Ramos (cell line): ENCODE measurements around the gene CRYAB.

Experiments
- in situ Hi-C: fragments of 300-500 bp; cut with MboI; formaldehyde crosslinking; loops from one replicate; pipeline ENCODE4 v1.14.3; 2022; ENCODE audit warnings: low sequenced_read_pairs; ENCODE audit not compliant: unreplicated experiment

The CRYAB gene, protein sequence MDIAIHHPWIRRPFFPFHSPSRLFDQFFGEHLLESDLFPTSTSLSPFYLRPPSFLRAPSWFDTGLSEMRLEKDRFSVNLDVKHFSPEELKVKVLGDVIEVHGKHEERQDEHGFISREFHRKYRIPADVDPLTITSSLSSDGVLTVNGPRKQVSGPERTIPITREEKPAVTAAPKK

DNA sequence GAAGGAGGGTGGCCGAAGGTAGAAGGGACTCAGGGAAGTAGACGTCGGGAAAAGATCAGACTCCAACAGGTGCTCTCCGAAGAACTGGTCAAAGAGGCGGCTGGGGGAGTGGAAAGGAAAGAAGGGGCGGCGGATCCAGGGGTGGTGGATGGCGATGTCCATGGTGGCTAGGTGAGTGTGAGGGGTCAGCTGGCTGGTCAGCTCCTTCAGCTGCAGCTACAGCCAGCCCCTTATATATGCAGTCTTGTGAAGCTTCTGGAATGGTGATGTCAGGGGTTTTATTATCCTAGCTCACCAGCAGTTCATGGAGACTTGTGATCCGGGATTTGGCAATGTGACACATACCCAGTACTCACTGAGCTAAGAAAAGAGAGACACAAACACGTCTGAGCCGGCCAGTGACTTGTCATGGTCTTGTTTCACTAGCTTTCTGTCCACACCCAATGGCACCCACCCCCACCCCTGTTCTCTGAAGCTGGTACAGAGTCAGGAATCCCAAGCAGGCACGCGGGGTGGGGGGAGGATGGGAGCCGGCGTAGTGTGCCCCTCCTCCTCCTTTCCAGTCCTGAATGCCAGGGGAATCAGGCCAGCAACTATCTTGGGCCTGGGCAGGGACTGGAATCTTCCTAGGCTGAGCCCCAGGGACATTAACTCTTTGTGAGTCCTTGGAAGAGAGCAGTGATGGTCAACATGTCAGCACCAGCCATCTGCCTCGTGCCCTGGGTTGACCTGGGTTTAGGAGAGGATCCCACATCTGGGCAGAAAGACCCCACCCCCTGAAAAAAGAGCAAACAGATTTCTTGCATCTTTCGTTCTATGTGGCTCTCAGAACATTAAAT lies at the start of gene CRYAB:
Gene CRYAB (minus strand): TSS at position 208 of the 839 bp plus-strand sequence. CDS start 46 bp downstream, at position 162.
- in situ Hi-C loops: no loop called here

DNA sequence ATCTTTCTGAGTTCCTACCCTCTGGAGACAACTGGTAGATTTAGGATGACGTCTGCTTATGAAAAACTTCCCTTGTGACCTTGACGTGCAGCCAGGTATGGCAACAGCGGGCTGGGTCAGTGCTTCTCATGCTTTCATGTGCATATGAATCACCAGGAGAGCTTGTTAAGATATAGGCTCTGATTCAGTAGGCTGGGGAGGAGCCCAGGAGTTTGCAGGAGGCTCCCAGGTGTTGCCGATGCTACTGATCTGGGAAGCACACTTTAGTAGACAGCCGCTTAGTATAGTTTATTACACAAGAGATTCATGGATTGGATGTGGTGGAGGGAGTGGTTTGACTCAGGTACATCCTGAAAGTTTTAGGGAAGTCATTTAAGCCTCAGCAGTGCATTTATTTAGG lies 49.3 kb upstream of the CRYAB start:
- in situ Hi-C loops: no loop called here

DNA sequence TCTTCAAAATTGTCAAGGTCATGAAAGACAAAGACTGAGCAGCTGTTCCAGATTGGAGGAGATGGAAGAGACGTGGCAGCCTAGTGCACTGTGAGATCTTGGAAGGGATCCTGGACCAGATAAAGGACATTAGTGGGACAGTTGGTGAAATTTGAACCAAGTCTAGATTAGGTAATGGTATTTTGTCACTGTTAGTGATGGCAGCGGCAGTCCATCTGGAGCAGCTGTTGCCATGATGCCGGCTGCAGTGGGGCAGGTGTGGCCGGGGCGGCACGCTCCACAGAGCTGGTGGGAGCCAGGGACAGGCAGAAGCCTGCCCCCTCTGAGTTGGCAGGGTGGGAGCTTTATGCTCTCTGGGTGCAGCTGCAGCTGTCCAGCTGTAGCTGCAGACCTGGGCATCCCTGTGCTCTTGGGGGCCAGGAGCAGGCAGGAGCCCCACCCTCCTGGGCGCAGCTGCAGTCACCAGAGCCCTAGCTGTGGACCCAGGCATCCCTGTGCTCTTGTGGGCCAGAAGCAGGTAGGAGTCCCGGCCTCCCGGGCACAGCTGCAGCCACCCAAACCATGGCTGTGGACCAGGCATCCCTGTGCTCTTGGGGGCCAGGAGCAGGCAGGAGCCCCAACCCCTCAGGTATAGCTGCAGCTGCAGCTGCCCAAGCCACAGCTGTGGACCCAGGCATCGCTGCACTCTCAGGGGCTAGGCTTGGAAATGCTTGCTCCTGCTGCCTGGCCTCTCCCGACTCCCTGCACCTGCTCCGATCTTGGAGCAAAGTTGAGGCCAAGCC lies 46.3 kb upstream of the CRYAB start:
- in situ Hi-C loops: no loop called here

DNA sequence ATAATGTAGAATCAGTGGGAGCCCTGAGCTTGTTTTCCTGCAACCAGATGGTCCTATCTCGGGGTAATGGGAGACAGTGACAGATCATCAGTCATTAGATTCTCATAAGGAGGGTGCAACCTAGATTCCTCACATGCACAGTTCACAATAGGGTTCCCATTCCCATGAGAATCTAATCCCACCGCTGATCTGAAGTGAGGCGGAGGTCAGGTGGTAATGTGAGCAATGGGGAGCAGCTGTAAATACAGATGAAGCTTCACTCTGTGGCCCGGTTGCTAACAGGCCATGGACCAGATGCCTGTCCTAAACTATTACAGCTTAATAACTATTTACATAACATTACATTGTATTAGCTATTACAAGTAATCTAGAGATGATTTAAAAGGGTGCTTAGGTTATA lies 42.6 kb upstream of the CRYAB start:
- in situ Hi-C loops: no loop called here

DNA sequence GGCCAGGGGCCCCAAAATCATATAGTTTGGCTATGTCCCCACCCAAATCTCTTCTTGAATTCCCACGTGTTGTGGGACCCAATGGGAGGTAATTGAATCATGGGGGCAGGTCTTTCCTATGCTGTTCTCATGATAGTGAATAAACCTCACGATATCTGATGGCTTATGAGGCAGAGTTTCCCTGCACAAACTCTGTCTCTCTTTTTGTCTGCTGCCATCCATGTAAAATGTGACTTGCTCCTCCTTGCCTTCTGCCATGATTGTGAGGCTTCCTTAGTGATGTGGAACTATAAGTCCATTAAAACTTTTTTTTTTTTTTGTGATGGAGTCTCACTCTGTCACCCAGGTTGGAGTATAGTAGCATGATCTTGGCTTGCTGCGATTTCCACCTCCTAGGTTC lies 40.0 kb upstream of the CRYAB start:
- in situ Hi-C loops: no loop called here

DNA sequence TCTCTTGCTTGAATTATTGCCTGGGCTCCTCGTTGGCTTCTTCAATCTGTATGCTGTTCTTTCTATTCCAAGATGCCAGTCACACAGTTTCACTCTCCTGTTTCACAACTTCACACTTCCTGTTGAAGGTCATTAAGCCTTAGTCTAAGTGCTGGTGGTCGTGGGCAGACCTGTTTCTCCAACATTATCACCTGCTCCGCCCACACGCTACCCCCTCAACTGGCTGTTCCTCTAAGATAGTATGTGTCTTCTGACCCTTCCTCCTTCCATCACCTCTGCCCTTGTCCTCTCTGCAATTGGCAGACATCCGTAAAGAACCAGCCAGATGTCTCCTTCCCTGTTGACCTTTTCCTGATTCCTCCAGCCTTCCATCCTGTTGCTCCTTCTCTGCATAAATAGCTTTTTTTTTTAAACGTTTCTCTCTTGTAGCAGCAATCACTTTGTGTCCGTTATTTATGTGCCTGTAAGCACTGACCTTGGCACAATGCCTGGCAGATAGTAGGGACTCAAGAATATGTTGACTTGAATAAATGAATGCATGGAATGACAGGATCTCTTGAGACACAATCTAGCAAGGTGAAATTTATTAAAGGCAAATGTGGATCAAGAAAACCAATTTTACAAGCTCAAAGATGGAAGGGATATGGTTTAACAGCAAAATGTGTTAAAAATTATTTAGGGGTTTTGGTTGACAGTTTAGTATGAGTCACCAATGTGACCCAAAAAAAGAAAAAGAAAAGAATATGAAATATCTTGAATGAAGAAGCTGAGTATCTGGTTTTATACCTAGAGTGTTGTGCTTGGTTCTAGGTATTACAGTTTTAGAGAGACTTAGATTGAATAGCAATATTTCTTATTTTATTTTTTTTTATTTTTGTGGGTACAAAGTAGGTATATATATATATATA lies 38.2 kb upstream of the CRYAB start:
- in situ Hi-C loops: no loop called here

DNA sequence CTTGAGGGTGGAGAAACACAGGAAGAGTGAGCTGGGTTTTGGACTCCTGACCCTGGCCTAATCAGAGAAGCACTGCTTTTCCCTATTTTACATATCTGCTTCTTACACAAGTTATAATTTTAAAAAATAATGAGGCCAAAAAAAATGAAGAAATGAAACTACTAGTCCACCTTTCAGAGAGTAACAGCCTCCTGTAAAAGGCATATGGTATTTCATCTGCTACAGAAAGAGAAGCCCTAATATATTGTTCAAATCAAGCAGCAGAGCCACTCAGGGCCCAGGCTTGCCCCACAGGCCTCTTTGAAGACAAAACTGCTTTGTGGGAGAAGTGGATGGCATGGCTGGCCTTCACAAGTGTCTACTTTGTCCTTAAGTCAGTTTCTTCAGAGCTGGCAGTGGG lies 35.6 kb upstream of the CRYAB start:
- in situ Hi-C loops: no loop called here

DNA sequence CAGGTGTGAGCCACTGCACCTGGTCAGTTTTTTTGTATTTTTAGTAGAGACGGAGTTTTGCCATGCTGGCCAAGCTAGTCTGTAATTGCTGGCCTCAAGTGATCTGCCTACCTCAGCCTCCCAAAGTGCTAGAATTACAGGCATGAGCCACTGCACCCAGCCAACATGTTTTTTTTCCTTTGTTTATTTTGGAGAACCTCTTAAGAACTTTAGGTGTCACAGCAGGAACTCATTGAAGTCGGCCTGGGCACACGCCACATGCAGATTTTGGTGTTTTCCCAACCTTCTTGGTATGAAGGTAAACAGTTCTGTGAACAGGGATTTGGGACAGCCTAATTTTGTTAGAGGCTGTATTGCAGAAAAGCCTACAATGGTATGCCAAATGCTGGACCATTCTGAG lies 34.9 kb upstream of the CRYAB start:
- in situ Hi-C loops: no loop called here

DNA sequence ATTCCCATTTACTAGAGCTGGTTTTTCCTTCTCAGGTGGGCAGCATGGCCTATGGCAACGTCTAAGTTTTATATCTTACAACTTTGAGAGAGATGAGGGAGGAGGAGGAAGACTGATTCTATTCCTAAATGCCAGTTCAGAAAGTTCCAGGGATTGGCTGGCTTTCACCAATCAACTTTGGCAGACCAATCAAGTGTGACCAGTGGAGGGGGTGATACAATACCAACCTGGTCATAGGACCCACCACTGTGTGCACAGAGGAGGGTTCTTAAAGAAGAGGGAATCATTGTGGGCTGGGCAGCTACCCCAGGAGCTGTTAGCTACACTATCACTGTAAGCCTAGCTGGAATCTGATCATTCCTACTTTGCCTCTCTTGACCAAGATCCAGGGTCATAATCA lies 33.6 kb upstream of the CRYAB start:
- in situ Hi-C loops: no loop called here

DNA sequence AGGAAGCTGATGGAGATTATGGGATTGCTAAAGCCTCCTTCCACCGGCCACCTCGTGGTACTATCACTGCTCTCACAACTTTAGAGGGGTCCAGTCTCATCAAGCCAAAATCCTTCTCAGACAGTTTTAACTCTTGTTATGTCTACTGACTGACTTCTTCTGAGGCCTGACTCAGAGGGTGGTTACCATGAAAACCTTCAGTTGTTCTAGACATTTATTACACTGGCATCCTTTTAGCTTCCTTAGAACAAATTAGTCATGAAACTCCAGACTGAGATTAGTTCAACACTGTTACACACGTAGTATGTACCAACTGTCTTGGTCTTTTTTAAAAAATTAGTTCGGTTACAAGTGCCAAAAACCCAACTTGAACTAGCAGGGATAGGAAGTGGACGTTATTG lies 33.1 kb upstream of the CRYAB start:
- in situ Hi-C loops: no loop called here

DNA sequence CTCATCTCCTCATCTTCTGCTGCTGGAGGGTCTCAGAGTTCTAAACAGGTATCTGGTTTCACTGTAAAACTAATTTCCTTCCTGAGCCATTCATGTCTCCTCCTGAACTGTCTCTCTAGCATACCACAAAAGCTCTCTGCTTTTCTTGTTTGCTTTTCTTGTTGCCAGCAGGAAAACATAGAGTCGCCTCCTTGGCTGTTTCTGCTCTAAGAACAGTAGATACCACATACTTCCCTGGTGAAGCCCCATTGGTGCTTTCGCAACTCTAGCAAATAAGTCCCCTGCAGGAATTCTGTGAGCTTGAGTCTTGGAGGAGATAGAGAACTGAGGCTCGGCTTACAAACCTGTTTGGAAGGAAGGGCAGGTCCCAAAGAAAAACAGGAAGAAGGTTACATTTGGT lies 32.6 kb upstream of the CRYAB start:
- in situ Hi-C loops: no loop called here

DNA sequence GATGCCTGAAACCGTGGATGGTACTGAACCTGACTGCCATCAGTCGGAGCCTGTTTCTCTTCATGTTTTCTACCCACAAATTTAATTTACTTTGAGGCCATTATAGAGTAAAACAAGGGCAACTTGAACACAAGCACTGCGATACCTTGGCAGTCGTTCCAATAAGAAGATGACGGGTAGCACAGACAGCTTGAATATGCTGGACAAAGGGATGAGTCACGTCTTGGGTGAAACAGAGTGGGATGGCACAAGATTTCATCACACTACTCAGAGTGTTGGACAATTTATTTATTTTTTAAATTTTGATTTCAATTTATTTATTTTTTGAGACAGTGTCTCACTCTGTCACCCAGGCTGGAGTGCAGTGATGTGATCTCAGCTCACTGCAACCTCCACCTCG lies 31.3 kb upstream of the CRYAB start:
- in situ Hi-C loops: no loop called here

DNA sequence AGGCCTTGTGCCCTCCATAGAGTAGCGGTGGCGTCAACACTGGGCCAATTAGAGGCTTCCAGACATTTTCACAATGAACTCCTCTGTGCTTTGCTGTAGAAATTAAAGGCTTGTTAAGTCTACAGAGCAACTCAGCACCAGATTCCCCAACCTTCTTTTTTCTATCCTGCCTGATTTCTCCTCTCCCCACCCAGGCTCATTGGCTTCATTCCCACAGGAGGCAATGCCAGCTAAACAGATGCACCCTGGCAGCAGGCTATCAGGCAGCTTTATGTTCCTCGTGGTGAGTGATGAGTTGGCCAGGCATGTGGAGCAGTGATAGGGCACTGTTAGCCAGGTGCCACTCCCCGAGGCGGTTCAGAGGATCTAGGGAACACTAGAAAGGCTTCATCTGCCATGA lies 30.4 kb upstream of the CRYAB start:
- in situ Hi-C loops: no loop called here

DNA sequence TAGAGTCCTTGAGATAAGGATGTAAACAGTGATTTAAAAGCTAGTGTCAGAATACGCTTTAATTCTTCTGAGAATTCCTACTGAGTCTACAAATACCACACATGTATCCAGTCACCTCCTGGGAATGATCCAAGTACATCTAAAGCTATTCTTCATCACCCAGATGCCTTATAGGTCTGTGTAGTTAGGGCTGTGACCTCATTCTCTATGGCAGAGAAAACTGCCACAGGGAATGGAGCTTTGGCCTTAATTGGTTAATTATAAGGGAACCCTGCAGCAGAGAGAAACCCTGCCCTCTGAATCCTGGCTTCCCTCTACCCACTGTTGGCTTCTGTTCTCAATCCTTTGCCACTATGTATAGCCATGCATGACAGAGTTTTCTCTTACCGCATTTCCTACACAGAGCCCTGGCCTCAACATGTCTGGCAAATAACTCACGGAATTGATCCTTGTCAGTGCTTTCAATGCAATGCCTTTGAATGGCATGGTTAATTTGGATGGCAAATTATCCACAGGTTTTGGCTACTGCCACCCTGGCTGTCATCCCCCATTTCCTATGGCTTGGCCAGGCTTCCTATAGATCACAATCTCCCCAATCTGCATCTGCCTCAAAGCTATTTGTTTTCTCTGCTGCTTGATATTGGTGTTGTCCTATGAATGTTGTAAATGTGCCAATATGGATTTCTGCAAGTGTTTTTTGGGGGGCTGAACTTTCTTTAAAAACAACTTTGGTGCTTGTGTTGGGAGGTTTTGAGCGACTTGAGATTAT lies 28.4 kb upstream of the CRYAB start:
- in situ Hi-C loops: no loop called here

DNA sequence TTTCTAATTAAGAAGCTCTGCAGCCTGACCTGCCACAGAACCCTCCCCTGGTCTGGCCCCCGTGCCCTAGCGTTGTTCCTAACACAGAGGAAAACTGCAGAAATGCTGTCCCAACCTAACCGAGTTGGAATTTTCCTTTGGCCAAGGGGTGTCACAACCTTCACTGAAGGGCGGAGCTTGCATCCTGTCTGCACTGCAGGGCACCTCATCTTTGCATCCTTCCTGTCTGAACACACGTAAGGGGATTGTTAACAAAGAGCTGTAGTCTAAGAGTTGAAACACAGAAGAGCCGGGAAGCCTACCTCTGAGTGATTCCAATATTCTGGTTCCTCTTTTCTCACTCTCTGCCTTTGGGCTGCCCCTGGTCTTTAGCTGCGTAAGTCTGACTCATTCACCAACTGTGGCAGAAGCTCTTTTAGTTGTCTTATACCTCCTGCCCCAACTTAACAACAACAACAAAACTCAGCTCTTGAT lies 27.2 kb upstream of the CRYAB start:
- in situ Hi-C loops: no loop called here

DNA sequence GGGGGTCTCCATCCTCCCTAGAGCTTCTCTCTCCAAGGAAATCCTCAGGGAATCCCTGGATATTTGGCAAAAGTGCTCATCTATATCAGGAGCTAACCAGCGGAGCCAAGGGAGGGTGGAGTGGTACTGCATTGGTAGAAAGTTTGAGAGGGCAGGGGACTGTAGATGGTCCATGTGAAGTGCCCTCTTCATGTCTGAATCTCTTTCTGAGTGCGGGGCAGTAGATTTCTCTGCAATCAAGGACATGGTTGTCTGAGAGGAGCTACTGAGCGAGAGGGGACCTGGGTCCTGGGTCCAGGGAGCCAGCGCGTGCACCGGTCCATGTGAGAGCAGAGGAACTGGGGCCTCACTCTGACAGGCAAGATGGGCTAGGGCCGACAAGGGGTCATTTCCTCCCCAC lies 26.3 kb upstream of the CRYAB start:
- in situ Hi-C loops: no loop called here

DNA sequence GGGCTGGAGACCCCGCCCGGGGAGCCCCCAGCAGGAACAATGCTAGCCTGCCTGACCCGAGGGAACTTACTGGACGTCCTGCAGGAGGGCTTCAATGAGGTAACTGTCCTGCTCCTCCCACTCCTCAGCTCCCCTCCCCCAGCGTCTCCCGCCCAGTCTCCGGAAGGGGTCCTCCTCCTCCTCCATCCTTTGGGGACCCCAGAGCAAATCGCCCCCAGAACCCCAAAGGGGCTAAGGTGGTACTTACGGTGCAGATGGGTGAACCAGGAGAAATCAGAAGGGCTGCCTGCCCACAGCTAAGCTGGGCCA lies 25.8 kb upstream of the CRYAB start:
- in situ Hi-C loops: no loop called here

DNA sequence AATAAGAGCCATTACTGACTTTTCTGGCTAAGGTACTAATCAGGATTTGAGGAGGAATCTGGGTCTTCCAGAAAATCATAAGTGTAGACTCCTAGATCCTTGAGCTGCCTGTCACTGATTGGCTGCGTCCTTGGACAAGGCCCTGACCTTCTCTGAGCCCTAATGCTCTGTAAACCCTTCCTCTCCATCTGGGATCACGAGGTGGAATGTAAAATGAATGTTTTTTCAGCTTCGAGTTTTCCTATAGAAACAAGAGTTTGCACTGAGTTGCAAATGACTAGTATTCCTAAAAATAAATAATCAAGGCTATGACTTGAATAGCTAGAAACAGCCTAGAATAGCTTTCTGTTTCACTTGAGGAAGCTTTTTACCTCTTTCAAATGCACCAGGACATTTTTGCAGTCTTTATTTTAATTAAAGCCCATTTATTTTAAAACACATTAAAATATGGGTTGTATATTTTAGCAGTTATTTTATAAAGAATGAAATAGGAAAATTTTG lies 24.5 kb upstream of the CRYAB start:
- in situ Hi-C loops: no loop called here

DNA sequence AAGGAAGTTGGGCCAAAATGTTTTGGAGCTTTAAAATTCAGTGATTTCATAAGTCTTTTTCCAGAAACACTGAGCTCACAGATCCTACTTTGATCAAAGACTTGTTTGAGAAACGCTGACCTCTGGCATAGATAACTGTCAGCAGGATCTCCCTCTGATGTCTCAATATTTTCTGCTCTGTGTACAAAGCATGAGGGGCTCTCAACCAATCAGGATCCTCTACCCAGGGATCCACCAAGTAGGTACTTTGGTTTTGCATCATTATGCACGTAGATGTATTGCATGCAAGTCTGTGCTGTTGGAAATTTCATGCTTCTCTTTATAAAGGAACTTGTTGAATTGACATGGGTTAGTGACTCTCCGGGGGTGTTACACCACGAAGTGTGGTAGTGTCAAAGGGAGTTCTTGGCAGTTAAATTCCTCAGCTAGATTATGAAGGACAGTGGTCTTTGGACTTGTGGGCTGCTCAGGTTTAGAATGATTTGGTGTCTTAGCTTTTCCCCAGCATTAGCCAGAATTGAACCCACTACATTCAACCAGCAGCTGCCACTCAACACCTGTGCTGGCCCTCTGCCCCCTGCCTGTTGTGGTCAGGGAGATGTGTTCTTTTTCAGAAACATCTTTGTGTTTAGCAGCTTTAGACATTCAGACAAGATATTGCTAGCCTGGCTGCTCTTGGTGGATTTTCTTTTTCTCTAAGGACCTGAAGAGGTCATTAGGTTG lies 23.9 kb upstream of the CRYAB start:
- in situ Hi-C loops: no loop called here
